HG03039 (cell line): ENCODE data around the gene DENND2A.
"Not testable (repeated sequence)": the region's sequence is repeated elsewhere in the genome, so short reads cannot be mapped to it uniquely, and the experiment has no call there.

ENCODE experiments used
- ATAC-seq: cut with Tn5 transposase; IDR thresholded peaks from one replicate; pipeline ENCODE4 v1.9.1; 2021; ENCODE audit warnings: mild to moderate bottlenecking, moderate library complexity; ENCODE audit not compliant: unreplicated experiment

DENND2A gene

GRCh38 chr7:140650367-140650766 is 9.8 kb upstream of the DENND2A start:
- ATAC-seq = no peak

GRCh38 chr7:140649556-140650205 is 9.1 kb upstream of the DENND2A start:
- ATAC-seq = no peak

DNA sequence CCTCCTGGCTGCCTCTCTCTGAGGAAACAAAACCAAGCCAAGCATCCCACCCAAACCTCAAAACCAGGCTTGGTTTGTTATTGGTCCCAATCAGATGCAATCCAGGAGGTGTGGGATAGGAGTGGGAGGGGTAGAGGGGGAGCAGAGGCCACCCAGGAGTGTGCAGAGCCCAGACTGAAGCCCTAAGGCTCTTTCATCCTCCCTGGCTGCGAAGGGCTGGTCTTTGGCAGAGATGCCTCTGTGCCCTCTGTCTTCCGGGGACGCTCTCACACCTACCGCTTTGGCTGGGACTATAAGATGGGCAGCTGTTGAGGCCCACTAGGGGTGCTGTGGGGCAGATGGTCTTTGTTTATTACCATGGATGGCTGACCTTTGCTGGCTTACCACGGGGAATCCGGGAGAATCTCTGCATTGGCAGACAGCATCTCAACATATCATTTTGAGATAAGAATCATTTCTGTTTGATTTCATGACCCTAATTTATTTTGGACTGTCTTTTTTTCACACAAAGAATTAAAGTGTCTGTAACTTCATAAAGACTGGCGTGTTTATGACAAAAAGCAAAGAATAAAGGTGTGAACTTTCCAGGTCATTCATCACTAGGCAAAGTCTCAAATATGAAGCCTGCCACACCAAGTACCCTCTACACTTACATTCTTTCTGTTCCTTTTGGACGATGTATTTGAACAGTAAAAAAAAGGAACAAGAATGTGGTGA is 6.5 kb upstream of the DENND2A start:
- no peak for ATAC-seq

GRCh38 chr7:140645166-140645900 is 4.7 kb upstream of the DENND2A start:
- ATAC-seq = no peak

DNA sequence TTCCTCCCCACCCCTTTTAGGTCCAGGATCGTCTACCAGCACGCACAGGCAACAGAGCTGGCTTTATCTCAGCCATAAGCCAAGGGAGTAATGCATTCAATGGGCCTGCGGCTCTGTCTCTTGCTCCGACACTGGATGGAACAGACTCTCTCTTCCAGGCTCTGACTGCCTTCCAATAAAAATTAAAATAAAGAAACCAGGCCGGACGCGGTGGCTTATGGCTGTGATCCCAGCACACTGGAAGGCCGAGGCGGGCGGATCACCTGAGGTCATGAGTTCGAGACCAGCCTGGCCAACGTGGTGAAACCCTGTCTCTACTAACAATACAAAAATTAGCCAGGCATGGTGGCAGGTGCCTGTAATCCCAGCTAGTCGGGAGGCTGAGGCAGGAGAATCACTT is 4.1 kb upstream of the DENND2A start:
- ATAC-seq = not testable (repeated sequence)

- ATAC-seq = no peak
Observed at GRCh38 chr7:140643416-140643815, 2.8 kb upstream of the DENND2A start.

DNA sequence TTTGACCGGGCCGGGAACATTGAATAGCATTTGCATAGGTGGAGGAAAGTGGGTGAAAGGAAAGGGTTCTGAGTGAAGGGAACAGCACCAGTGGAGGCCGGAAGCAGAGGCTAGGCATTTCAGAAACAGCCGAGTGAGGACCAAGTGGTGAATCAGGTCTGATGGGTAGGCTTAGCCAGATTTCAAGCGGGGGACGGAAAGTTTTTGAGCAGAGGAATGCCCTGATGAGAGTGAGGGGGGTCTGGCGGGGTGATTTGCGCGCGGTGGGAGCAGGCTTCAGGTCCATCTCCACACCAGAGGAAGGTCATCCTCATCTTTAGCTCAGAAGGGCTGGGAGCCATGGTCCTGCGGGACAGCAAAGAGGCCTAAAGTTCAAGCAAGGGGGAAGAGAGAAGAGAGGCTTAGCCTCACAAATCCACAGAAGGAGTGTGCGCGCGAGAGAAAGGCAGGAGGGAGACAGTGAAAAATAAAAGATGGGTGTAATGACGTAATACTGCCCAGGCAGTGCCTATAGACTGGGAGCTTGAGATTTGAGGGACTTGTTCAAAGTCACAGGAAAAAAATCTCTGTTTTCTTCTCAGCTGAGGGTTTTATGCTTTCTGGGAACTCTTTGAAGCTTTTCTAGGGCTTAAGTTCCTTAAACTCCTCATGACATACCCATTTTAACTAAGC is 1.0 kb upstream of the DENND2A start:
- no peak for ATAC-seq

DNA sequence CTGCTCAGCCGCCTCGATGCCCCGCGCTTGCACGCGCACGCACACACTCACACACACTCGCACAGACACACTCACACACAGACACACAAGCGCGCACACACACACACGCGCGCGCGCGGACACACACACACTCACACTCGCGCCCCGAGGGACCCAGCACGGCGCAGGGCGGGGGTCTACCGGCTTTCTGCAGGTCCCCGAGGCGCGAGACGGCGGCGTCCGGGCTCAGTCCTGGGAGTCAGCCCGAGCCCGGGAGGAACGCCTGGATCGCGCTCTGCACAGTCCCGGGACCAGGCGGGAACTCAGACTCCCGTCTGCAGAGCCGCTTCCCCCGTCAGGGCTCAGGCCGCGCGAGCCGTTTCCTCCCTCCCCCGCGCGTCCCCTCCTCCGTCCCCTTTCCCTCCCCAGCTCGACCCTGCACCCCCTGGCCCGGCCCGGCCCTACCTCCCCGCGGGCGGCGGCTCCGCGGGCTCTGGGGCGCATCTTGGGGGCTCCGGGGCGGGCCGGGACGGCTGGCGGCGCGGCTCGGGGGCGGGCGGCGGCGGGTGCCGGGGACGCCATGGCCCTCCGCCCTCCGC is 464 bp downstream of the DENND2A start:
- ATAC-seq = no peak

- ATAC-seq = no peak
Observed at GRCh38 chr7:140639366-140640053, 1.1 kb downstream of the DENND2A start.

- ATAC-seq = no peak
Observed at GRCh38 chr7:140638173-140638791, 2.3 kb downstream of the DENND2A start.

- ATAC-seq = no peak
Observed at GRCh38 chr7:140637400-140637799, 3.2 kb downstream of the DENND2A start.

- ATAC-seq = no peak
Observed at GRCh38 chr7:140635816-140636215, 4.8 kb downstream of the DENND2A start.

DNA sequence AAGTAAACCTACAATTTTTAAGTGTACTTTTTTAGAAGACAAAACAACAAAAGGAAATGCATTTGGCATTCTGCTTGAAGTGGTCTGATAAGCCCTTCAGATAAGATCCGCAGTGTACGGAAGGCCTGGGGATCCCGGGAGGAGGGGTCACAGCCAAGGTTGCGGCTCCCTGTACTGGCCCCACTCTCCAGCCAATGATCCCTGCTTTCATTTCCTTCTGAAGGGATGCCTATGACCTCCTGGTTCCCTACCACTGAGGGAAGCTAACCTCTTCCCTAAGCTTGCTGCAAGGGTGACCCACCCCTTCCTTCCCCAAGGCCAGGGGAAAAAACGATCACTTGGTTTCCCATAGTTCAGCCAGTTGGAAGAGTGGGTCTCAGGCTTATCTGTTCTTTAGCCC is 5.3 kb downstream of the DENND2A start:
- no peak for ATAC-seq

DNA sequence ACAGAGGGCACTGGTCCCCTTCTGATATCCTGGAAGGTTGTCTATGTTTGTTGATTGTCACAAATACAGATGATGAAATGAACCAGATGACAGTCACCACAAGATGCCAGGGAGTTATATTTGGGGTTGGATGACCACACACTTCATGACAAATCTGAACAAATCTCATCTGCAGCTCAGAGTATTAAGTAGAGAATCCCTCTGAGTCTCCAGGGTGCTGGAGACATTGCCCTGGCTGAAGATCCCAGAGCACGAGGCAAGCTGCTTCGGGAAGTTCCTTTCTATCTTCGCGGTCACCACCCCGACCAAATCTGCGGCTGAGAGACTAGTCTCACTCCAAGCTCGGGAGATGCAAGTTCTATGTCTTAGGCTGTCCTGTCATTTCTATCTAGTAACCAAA is 9.0 kb downstream of the DENND2A start:
- ATAC-seq = no peak

GRCh38 chr7:140631021-140631420 is 9.6 kb downstream of the DENND2A start:
- no peak for ATAC-seq

DNA sequence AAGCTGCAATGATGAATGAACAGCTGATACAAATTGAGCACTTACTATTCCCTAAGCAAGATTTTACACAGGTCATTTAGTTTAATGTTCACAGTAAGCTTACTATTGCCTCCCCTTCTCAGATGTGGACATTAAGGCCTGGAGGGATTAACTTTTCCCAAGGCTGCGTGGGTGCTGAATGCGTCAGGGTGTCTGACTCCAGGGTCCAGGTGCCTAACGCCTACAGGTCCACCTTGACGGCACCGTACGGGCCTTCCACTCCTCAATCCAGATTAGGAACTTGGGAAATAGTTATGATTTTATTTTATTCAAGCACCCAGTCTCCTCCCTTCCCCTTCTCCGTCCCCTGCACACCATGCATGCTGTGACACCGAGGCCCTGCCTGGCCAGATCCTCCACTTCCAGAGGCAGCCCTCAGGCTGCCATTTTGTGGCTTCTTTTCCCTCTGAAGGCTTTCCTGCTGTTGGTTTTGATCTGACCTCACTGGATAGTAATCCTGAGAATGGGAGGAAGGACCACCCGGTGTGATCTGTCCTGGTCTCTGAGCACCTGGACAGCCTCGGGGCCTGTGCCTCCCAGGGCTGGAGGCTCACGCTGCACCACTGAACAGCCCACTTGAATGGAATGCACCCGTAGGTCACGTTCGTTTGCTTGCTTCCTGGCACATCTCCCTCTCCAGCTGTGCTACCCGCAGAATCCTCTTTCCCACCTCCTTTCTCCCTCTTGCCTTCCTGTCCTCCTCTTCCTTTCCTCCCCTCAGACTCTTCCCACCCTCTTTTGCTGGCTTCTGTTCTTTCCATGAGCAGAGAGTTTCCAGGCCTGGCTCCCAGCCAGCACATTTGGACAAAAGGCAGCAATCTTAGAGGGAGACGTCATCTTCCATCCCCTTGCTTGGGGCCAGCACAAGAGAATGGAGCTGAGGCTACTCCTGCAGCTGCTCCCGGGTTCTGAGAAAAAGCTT is 14.4 kb downstream of the DENND2A start:
- ATAC-seq = no peak

DNA sequence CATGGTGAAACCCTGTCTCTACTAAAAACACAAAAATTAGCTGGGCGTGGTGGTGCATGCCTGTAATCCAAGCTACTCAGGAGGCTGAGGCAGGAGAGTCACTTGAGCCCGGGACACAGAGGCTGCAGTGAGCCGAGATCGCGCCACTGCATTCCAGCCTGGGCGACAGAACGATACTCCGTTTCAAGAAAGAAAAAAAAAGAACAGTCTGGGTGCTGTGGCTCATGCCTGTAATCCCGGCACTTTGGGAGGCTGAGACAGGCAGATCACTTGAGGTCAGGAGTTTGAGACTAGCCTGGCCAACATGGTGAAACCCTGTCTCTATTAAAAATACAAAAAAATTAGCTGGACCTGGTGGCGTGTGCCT is 15.4 kb downstream of the DENND2A start:
- not testable (repeated sequence) for ATAC-seq

DNA sequence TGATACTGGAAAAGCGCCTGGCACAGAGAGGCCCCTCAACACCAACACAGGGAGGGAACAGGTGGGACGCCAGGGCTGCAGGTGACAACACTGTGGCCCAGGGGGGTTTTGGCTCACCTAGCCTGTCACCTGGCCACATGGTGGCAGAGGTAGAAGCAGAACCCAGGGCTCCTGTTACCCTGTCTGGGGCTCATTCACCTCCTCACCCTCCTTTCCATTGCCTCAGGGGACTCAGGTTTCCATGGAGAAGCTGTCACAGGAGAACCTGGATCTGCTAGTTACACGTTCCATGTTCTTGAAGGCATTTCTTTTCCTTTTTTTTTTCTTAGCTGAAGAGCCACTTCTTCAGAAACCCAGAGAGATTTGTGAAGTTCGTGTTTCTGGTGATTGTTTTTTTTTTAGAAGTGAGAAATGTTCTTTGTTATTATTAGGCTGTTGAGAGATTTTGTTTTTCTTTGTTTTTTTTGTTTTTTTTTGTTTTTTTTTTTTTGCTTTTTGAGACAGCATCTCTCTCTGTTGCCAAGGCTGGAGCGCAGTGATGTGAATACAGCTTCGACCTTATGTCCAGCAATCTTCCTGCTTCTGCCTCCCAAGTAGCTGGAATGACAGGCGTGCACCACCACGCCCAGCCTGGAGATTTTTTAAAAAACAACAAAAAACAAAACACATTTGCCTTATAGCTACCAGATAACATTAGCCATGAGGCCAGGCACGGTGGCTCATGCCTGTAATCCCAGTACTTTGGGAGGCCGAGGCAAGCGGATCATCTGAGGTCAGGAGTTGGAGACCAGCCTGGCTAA is 16.0 kb downstream of the DENND2A start:
- ATAC-seq = no peak
